ENCODE data around the gene AQP9.
"Not testable (repeated sequence)": the region's sequence is repeated elsewhere in the genome, so short reads cannot be mapped to it uniquely, and the experiment has no call there.

AQP9 gene

DNA sequence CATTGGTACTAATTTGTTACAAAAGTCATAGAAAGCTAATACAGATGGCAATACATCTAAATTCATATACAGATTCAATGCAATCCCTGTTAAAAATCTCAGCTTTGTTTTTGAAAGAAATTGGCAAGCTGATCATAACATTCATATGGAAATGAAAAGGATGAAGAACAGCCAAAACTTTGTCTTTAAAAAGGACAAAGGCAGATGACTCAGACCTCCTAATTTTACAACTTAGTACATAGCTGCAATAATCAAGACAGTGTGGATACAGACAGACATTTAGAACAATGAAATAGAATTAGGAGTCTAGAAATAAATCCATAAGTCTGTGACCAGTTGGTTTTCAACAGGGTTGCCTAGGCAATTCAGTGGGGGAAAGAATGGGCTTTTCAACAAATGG is 63.3 kb downstream of the AQP9 start:
- TF ChIP-seq, protein P1, sequence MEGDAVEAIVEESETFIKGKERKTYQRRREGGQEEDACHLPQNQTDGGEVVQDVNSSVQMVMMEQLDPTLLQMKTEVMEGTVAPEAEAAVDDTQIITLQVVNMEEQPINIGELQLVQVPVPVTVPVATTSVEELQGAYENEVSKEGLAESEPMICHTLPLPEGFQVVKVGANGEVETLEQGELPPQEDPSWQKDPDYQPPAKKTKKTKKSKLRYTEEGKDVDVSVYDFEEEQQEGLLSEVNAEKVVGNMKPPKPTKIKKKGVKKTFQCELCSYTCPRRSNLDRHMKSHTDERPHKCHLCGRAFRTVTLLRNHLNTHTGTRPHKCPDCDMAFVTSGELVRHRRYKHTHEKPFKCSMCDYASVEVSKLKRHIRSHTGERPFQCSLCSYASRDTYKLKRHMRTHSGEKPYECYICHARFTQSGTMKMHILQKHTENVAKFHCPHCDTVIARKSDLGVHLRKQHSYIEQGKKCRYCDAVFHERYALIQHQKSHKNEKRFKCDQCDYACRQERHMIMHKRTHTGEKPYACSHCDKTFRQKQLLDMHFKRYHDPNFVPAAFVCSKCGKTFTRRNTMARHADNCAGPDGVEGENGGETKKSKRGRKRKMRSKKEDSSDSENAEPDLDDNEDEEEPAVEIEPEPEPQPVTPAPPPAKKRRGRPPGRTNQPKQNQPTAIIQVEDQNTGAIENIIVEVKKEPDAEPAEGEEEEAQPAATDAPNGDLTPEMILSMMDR (conservative IDR thresholded peaks at IDR 0.05), result no peak
- no peak overlapping the region for H3K27ac ChIP-seq

DNA sequence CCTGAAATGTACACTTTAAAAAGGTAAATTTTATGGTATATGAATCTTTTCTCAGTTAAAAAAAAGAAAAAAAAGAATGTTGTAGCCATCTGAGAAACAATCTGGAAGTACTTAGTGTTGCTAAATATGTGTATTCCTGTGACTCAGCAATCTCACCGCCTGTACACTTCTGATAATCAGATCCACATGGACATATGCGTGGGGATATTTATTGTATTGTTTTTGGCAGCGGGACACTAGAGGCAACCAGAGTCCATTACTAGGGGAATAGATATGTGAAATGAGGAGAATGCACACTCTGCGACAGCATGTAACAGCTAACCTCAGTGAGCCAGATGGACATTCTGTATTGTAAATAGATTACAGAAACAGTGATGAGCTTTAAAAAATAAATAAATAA is 65.4 kb downstream of the AQP9 start:
- no peak overlapping the region for H3K27ac ChIP-seq
- TF ChIP-seq, protein P1 (conservative IDR thresholded peaks at IDR 0.05), result no peak

DNA sequence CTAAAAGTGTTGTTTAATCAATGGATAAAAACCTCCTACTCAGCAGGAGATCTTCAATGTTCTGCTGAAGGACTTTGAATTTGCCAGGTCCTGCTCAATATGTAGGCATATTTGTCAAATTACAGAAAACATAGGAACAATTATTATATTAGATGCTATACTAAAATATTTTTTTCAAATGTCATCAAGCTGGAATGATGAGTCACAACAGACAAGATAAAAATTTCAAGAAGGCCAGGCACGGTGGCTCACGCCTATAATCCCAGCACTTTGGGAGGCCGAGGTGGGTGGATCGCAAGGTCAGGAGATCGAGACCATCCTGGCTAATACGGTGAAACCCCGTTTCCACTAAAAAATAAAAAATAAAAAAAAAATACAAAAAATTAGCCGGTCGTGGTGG is 68.0 kb downstream of the AQP9 start:
- no peak overlapping the region for H3K27ac ChIP-seq
- TF ChIP-seq, protein P1 (conservative IDR thresholded peaks at IDR 0.05), result no peak

DNA sequence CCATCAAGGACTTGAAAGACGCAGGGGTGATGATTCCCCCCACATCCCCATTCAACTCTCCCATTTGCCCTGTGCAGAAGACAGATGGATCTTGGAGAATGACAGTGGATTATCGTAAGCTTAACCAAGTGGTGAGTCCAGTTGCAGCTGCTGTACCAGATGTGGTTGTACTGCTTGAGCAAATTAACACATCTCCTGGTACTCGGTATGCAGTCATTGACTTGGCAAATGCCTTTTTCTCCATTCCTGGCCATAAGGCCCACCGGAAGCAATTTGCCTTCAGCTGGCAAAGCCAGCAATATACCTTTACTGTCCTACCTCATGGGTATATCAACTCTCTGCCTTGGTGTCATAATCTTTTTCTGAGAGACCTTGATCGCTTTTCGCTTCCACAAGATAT is 70.0 kb downstream of the AQP9 start:
- H3K27ac ChIP-seq, result not testable (repeated sequence)

DNA sequence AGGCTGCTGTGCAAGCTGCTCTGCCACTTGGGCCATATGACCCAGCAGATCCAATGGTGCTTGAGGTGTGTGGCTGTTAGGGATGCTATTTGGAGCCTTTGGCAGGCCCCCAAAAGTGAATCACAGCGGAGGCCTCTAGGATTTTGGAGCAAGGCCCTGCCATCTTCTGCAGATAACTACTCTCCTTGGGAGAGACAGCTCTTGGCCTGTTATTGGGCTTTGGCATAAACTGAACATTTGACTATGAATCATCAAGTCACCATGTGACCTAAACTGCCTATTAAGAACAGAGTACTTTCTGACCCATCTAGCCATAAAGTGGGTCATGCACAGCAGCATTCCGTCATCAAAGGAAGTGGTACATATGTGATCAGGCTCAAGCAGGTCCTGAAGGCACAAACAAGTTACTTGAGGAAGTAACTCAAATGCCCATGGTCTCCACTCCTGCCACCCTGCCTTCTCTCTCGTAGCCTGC is 70.9 kb downstream of the AQP9 start:
- not testable (repeated sequence) for H3K27ac ChIP-seq

DNA sequence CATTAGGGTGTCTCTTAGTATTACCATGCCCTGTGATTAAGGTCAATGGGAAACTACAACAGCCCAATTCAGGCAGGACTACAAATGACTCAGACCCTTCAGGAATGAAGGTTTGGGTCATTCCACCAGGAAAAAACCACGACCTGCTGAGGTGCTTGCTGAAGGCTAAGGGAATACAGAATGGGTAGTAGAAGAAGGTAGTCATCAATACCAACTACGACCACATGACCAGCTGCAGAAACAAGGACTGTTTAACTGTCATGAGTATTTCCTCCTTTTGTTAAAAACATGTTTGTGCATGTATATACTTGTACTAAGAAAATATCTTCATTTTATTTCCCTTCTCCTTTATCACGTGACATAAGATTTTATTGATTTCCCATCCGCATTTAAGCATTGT is 71.8 kb downstream of the AQP9 start:
- H3K27ac ChIP-seq, result not testable (repeated sequence)

DNA sequence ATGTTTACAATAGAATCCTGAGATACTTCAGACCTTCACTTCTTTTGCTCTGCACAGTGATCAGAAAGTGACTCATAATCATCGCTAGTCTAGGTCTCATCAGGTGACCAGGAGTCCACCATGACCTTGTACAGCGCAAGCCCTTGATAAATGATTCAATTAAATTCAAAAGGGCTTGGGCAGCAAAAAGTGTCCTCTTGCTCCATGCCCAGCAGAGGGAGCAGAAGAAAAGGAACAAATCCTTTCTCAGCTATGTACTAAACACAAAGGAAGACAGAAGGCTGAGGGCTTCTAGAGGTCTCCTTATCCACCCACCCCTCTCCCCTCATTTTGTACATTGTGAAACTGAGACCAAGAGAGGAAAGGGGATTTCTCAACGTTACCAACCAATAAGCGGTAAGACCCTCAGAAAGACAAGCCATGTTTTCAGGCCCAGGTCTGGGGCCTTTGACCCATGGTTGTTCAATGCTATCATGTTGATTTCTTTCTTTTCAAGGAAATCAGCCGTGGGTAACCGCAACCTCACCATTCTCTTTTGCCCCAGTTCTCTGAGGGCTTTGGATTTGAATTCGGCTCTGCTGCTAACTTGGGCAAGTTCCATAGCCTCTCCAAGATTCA is 74.8 kb downstream of the AQP9 start:
- no peak overlapping the region for H3K27ac ChIP-seq
- TF ChIP-seq, protein P1 (conservative IDR thresholded peaks at IDR 0.05), result peak; percentile 57

DNA sequence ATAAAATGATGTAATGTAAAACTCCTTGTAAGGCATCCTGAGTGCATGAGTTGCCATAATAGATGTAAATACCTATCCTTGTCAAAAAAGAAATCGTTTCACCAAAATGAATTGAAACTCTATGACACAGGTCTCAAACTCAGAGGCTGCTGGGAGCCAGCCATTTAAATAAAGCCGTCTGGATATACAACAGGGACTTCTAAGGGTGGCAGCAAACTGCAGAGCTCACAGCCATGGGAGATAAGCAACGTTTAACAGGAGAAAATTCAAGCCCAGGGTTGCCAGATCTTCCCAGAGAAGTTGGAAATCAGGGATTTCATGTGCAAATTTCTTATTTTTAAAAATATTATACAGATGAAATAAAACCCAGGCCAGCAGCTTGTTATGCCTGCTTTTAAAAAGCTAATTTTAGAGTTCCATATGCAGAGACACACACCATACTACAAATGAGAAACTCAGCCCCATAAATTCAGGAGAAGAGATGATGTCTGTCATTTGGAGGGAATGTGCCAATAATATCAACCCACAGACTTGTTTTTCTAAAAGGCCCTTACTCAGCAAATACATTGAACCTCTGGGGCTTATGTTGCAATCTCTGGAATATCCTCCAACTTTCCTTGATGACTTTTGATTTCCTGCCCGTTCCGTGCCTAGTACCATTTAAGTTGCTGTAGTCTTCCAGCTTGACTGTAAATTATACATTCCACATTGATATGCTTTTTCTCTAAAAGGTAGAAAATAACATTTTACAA is 75.6 kb downstream of the AQP9 start:
- H3K27ac ChIP-seq, result no peak overlapping the region
- TF ChIP-seq, protein P1 (conservative IDR thresholded peaks at IDR 0.05), result no peak

DNA sequence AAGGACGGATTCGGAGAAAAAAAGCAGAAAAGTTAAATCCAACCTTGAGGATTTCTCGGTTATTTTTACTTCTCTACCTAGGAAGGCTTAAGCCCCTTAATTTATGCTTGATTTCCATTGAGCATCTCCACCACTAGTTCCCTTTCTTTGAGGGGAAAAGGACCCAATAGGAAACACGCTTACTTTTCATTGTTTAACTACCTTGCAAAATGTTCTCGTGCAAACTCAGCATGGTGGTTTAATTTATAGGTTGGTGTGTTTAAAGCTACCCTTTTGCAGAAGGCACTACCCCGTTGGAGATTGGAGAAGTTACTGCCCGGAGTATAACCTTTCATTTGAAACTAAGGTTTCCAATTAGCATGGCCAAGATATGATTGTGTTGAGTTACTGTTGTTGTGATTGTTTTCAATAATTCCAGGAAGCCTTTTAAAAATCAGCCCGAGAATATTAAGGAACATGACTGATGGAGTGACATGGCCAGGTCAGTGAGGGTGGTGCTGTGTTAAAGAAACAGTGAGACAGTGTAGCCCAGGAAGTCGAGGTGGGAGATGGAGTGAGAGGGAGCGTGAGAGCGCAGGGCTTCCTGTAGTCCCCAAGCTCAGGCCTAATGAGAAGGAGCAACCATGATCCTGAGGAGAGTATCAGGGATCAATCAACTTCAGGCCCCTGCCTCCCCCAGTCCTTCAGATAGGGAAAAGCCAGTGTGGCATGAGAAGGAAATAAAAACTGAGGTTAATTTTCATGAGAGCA is 76.6 kb downstream of the AQP9 start:
- H3K27ac ChIP-seq, result no peak overlapping the region

More for the DNA sequence above, 76.6 kb downstream of the AQP9 start:
- TF ChIP-seq, protein P1 (conservative IDR thresholded peaks at IDR 0.05), result no peak

All from VCaP (cell line).